ENCODE measurements around the gene MVP. TPM values are rescaled to one million over a fixed set of nuclear protein-coding genes. Genes with fewer than 3 reads are reported as not detected.
"Not testable (repeated sequence)": the region's sequence is repeated elsewhere in the genome, so short reads cannot be mapped to it uniquely, and the experiment has no call there.

Gene MVP
- total RNA-seq (21.5 TPM), polyA plus RNA-seq (ENCODE audit: insufficient read depth in 1 of 8, insufficient read length in 8 of 8, low replicate concordance in 1 of 8) (10 to 100 TPM; 14.5 to 30.0 (median 19.5) TPM)
- long read RNA-seq, donor 1 = 0 reads
- long read RNA-seq, donor 2 = 0 reads
- long read RNA-seq, donor 3, partial matches to known transcripts = 0 of 1 reads
- long read RNA-seq, donor 3, other reads (novel, unspliced or antisense) = 0 of 1 reads
- long read RNA-seq, donor 4, partial matches to known transcripts = 0 of 2 reads
- long read RNA-seq, donor 4, other reads (novel, unspliced or antisense) = 0 of 2 reads
- long read RNA-seq, donor 5, partial matches to known transcripts = 0 of 1 reads
- long read RNA-seq, donor 5, other reads (novel, unspliced or antisense) = 0 of 1 reads
- long read RNA-seq, donor 6, partial matches to known transcripts = 0 of 6 reads
- long read RNA-seq, donor 6, other reads (novel, unspliced or antisense) = 0 of 6 reads
- long read RNA-seq, donor 7, partial matches to known transcripts = 0 of 1 reads
- long read RNA-seq, donor 7, other reads (novel, unspliced or antisense) = 0 of 1 reads
- long read RNA-seq, donor 8 = 0 reads
- long read RNA-seq, donor 9, partial matches to known transcripts = 45 of 45 reads
- long read RNA-seq, donor 9, other reads (novel, unspliced or antisense) = 0 of 45 reads
- long read RNA-seq, donor 10, partial matches to known transcripts = 0 of 1 reads
- long read RNA-seq, donor 10, other reads (novel, unspliced or antisense) = 0 of 1 reads
- long read RNA-seq, donor 11 = 0 reads

GRCh38 chr16:29820271-29820701 is at the start of gene MVP:
TSS of gene MVP (plus strand) at chr16:29820462. CDS start at chr16:29830550, 10,088 bp downstream.
- peak; percentile 88 for DNase-seq
- Histone ChIP-seq H3K9me3 (replicated peaks; ENCODE audit: control insufficient read depth, low read depth, low read length) (no peaks in the 10 kb centered on the region), H3K27ac (ENCODE audit: low read length) (peak within 1 kb of the TSS; percentile 92), H3K27me3 (ENCODE audit: control insufficient read depth, insufficient read depth, low read length) (no peaks in the 10 kb centered on the region), H3K4me1 (ENCODE audit: control insufficient read depth, insufficient read depth, low read length) (peaks cover 58% of the 10 kb centered on the region), H3K36me3 (ENCODE audit: control insufficient read depth, insufficient read depth, low read length) (peaks cover 29% of the 10 kb centered on the region), H3K4me3 (ENCODE audit: low read length) (peak within 1 kb of the TSS; percentile 57)
- 0% methylated on average over 2 of the region's 4 CpGs for WGBS (ENCODE audit: insufficient coverage)

GRCh38 chr16:29772330-29772729 is 47.9 kb upstream of the MVP start:
- DNase-seq; H3K9me3 ChIP-seq (replicated peaks; ENCODE audit: control insufficient read depth, low read depth, low read length); H3K4me3 ChIP-seq (ENCODE audit: low read length); H3K4me1 ChIP-seq (ENCODE audit: control insufficient read depth, insufficient read depth, low read length); H3K27ac ChIP-seq (ENCODE audit: low read length); H3K36me3 ChIP-seq (ENCODE audit: control insufficient read depth, insufficient read depth, low read length); H3K27me3 ChIP-seq (ENCODE audit: control insufficient read depth, insufficient read depth, low read length): not testable (repeated sequence)
- WGBS (ENCODE audit: insufficient coverage) = 94% methylated on average over 6 of the region's 7 CpGs

- Histone ChIP-seq H3K27ac (ENCODE audit: low read length) (no peak overlapping the region), H3K4me1 (ENCODE audit: control insufficient read depth, insufficient read depth, low read length) (no peaks in the 10 kb centered on the region)
Measured at GRCh38 chr16:29774730-29775129, 45.5 kb upstream of the MVP start.

GRCh38 chr16:29775742-29776408 is 44.4 kb upstream of the MVP start:
- WGBS (ENCODE audit: insufficient coverage) = 85% methylated on average over 2 of the region's 4 CpGs
- Histone ChIP-seq H3K27ac (ENCODE audit: low read length) (no peak overlapping the region), H3K27me3 (ENCODE audit: control insufficient read depth, insufficient read depth, low read length) (peaks cover 5% of the 10 kb centered on the region), H3K4me3 (ENCODE audit: low read length) (no peak overlapping the region), H3K4me1 (ENCODE audit: control insufficient read depth, insufficient read depth, low read length) (no peaks in the 10 kb centered on the region), H3K9me3 (replicated peaks; ENCODE audit: control insufficient read depth, low read depth, low read length) (no peaks in the 10 kb centered on the region), H3K36me3 (ENCODE audit: control insufficient read depth, insufficient read depth, low read length) (no peaks in the 10 kb centered on the region)
- DNase-seq = no peak

More at GRCh38 chr16:29774730-29775129, 45.5 kb upstream of the MVP start:
- Histone ChIP-seq H3K4me3 (ENCODE audit: low read length) (no peak overlapping the region), H3K27me3 (ENCODE audit: control insufficient read depth, insufficient read depth, low read length) (no peaks in the 10 kb centered on the region), H3K36me3 (ENCODE audit: control insufficient read depth, insufficient read depth, low read length) (no peaks in the 10 kb centered on the region), H3K9me3 (replicated peaks; ENCODE audit: control insufficient read depth, low read depth, low read length) (no peaks in the 10 kb centered on the region)
- DNase-seq = no peak
- 92% methylated on average over 1 of the region's 5 CpGs for WGBS (ENCODE audit: insufficient coverage)

- Histone ChIP-seq H3K4me3 (ENCODE audit: low read length) (no peak within 1 kb of the TSS), H3K4me1 (ENCODE audit: control insufficient read depth, insufficient read depth, low read length) (no peaks in the 10 kb centered on the region), H3K27me3 (ENCODE audit: control insufficient read depth, insufficient read depth, low read length) (peaks cover 8% of the 10 kb centered on the region), H3K9me3 (replicated peaks; ENCODE audit: control insufficient read depth, low read depth, low read length) (no peaks in the 10 kb centered on the region), H3K36me3 (ENCODE audit: control insufficient read depth, insufficient read depth, low read length) (no peaks in the 10 kb centered on the region), H3K27ac (ENCODE audit: low read length) (no peak within 1 kb of the TSS)
- 77% methylated on average over 5 of the region's 10 CpGs for WGBS (ENCODE audit: insufficient coverage)
- DNase-seq = no peak
Measured at GRCh38 chr16:29777576-29778350, 42.5 kb upstream of the MVP start, which contains the start of gene ZG16. TSS of gene ZG16 (plus strand) at chr16:29778256. CDS start at chr16:29779267, 1,011 bp downstream.

GRCh38 chr16:29779474-29779873 is 40.8 kb upstream of the MVP start:
- DNase-seq = no peak
- 68% methylated on average over 8 of the region's 10 CpGs for WGBS (ENCODE audit: insufficient coverage)
- no peaks in the 10 kb centered on the region for H3K4me1 ChIP-seq (ENCODE audit: control insufficient read depth, insufficient read depth, low read length)

GRCh38 chr16:29783094-29783953 is 36.9 kb upstream of the MVP start:
- not testable (repeated sequence) for H3K36me3 ChIP-seq (ENCODE audit: control insufficient read depth, insufficient read depth, low read length); H3K9me3 ChIP-seq (replicated peaks; ENCODE audit: control insufficient read depth, low read depth, low read length); H3K4me1 ChIP-seq (ENCODE audit: control insufficient read depth, insufficient read depth, low read length); H3K4me3 ChIP-seq (ENCODE audit: low read length); H3K27ac ChIP-seq (ENCODE audit: low read length); DNase-seq
- peaks cover 10% of the 10 kb centered on the region for H3K27me3 ChIP-seq (ENCODE audit: control insufficient read depth, insufficient read depth, low read length)
- WGBS (ENCODE audit: insufficient coverage) = 63% methylated on average over 4 of the region's 13 CpGs

More at GRCh38 chr16:29779474-29779873, 40.8 kb upstream of the MVP start:
- peaks cover 8% of the 10 kb centered on the region for H3K27me3 ChIP-seq (ENCODE audit: control insufficient read depth, insufficient read depth, low read length)
- no peaks in the 10 kb centered on the region for H3K9me3 ChIP-seq (replicated peaks; ENCODE audit: control insufficient read depth, low read depth, low read length)
- H3K27ac ChIP-seq (ENCODE audit: low read length) = no peak overlapping the region
- no peak overlapping the region for H3K4me3 ChIP-seq (ENCODE audit: low read length)
- H3K36me3 ChIP-seq (ENCODE audit: control insufficient read depth, insufficient read depth, low read length) = no peaks in the 10 kb centered on the region

GRCh38 chr16:29784157-29784556 is 36.1 kb upstream of the MVP start:
- Histone ChIP-seq H3K27ac (ENCODE audit: low read length) (no peak overlapping the region), H3K36me3 (ENCODE audit: control insufficient read depth, insufficient read depth, low read length) (no peaks in the 10 kb centered on the region), H3K4me3 (ENCODE audit: low read length) (no peak overlapping the region), H3K4me1 (ENCODE audit: control insufficient read depth, insufficient read depth, low read length) (no peaks in the 10 kb centered on the region), H3K27me3 (ENCODE audit: control insufficient read depth, insufficient read depth, low read length) (peaks cover 10% of the 10 kb centered on the region), H3K9me3 (replicated peaks; ENCODE audit: control insufficient read depth, low read depth, low read length) (no peaks in the 10 kb centered on the region)
- WGBS (ENCODE audit: insufficient coverage) = no CpG with 5 or more reads among the region's 2 CpGs
- DNase-seq = no peak

Measured in muscle of leg (tissue), 16 donors.